ENCODE results near the gene HARS1.

Gene HARS1

DNA sequence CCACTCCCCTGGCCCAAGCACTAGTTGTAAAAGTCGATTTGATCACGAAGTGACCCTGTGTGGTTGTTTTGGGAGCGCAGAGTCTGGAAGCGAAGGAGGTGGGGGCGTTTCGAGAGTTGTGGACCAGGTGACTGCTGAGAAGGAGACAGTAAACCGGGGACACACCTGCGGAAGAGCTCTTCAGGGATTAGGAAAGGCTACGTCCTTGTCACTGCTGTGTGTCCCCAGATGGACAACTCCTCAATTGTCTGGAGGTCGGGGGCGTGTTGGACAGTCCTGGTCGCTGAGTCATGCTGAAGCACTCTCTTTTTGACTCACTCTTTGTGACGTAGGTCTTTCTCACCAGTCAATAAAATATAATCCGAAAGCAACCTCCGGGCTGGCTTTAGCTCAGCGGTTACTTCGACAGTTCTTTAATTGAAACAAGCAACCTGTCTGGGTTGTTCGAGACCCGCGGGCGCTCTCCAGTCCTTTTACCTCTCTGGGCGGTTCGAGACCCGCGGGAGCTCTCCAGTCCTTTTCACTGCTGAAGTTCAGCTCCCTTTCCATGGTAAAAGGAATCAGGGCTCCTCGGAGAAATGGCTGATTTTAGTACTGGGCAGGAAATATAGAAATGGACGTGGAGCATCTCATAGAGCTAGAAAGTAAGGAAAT is 19.9 kb upstream of the HARS1 start:
- TF ChIP-seq TAF1 (IDR thresholded peaks at IDR 0.05; ENCODE audit: borderline replicate concordance, insufficient read depth, low read length) (no peak), FOXP2 (optimal IDR thresholded peaks at IDR 0.05; ENCODE audit: borderline replicate concordance, extremely low read depth, extremely low read length, insufficient read depth) (no peak), SIN3A (IDR thresholded peaks at IDR 0.05; ENCODE audit: borderline replicate concordance, insufficient read depth, low read length) (peak; percentile 88; the same call in 1 of the 2 replicates), POLR2AphosphoS5 (IDR thresholded peaks at IDR 0.05; ENCODE audit: low read depth, low read length) (no peak)
- TF ChIP-seq, protein P1, sequence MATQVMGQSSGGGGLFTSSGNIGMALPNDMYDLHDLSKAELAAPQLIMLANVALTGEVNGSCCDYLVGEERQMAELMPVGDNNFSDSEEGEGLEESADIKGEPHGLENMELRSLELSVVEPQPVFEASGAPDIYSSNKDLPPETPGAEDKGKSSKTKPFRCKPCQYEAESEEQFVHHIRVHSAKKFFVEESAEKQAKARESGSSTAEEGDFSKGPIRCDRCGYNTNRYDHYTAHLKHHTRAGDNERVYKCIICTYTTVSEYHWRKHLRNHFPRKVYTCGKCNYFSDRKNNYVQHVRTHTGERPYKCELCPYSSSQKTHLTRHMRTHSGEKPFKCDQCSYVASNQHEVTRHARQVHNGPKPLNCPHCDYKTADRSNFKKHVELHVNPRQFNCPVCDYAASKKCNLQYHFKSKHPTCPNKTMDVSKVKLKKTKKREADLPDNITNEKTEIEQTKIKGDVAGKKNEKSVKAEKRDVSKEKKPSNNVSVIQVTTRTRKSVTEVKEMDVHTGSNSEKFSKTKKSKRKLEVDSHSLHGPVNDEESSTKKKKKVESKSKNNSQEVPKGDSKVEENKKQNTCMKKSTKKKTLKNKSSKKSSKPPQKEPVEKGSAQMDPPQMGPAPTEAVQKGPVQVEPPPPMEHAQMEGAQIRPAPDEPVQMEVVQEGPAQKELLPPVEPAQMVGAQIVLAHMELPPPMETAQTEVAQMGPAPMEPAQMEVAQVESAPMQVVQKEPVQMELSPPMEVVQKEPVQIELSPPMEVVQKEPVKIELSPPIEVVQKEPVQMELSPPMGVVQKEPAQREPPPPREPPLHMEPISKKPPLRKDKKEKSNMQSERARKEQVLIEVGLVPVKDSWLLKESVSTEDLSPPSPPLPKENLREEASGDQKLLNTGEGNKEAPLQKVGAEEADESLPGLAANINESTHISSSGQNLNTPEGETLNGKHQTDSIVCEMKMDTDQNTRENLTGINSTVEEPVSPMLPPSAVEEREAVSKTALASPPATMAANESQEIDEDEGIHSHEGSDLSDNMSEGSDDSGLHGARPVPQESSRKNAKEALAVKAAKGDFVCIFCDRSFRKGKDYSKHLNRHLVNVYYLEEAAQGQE (IDR thresholded peaks at IDR 0.05; ENCODE audit: insufficient read depth in 1 of 2, low read depth in 2 of 2, low read length in 2 of 2) = peak; percentile 86 to 94

DNA sequence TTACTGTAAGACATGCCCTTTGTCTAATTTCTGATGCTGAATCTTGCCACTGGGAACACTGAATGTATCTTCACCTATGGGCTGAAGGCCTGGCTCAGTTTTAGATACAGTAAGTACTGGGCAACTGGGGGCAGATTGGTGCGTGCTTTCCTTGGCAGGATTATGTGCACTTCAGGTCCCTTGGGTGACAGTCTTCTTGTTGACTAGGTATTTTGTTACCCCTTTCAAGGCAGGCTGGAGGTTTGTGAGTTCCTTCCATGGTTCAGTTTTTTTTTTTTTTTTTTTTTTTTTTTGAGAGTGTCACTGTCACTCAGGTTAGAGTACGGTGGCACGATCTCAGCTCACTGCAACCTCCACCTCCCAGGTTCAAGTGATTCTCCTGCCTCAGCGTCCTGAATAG is 16.6 kb upstream of the HARS1 start:
- TF ChIP-seq POLR2AphosphoS5 (IDR thresholded peaks at IDR 0.05; ENCODE audit: low read depth, low read length) = peak; percentile 44; the same call in 1 of the 2 replicates
- TF ChIP-seq SIN3A (IDR thresholded peaks at IDR 0.05; ENCODE audit: borderline replicate concordance, insufficient read depth, low read length) = no peak

DNA sequence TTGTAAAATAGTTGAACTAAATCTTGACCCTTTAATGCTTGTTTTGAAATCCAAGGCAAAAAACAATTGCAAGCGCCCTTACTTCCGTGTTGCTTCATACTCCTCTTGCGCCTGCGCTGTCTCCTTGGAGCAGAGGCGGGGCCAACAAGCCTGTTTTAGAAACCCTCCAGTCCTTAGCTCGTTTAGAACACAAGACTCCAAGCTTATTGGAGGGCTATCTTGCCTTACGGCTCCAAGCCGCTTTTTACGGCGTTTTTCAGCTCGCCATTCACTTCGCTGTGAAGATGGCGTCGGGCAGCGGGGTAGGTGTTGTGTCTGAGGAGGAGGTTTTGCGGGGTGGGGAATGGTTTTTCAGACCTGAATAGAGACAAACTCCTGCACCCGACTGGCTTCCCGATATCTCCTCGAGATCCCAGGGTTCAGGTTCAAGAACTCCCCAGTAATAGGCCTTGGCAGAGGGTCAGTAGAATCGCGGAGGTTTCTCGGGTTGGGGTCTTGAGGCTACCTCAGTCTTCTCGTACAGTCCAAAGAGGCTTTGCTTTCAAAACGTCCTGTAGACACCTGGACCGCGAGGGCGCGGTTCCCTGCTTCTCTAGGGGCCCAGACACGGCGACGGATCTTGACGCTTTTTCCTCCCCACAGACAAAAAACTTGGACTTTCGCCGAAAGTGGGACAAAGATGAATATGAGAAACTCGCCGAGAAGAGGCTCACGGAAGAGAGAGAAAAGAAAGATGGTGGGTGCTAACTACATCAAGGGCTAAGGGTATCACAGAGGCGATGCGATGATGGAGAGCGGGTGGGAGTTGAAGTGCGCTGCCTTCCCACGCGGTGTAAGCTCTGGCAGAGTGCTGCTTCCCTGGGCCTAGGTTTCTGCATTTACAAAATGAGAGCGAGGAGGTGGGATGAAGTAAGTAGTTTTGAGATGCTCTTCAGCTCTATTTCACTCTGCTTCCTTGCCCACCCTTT is 9.3 kb upstream of the HARS1 start, which contains the start of gene ZMAT2:
Gene ZMAT2 (plus strand): TSS at position 271 of the 968 bp plus-strand sequence. CDS start 14 bp downstream, at position 285.
- peak; percentile 84 for TF ChIP-seq POLR2AphosphoS5 (IDR thresholded peaks at IDR 0.05; ENCODE audit: low read depth, low read length)
- TF ChIP-seq, protein P1 (IDR thresholded peaks at IDR 0.05; ENCODE audit: insufficient read depth in 1 of 2, low read depth in 2 of 2, low read length in 2 of 2) = peak in 1 of 2 experiments; percentile 26; a peak in 1 of 4 replicates
- TF ChIP-seq TAF1 (IDR thresholded peaks at IDR 0.05; ENCODE audit: borderline replicate concordance, insufficient read depth, low read length) = peak; percentile 91; the same call in 1 of the 2 replicates
- no peak for TF ChIP-seq FOXP2 (optimal IDR thresholded peaks at IDR 0.05; ENCODE audit: borderline replicate concordance, extremely low read depth, extremely low read length, insufficient read depth)
- peak; percentile 50; the same call in 1 of the 2 replicates for TF ChIP-seq SIN3A (IDR thresholded peaks at IDR 0.05; ENCODE audit: borderline replicate concordance, insufficient read depth, low read length)

DNA sequence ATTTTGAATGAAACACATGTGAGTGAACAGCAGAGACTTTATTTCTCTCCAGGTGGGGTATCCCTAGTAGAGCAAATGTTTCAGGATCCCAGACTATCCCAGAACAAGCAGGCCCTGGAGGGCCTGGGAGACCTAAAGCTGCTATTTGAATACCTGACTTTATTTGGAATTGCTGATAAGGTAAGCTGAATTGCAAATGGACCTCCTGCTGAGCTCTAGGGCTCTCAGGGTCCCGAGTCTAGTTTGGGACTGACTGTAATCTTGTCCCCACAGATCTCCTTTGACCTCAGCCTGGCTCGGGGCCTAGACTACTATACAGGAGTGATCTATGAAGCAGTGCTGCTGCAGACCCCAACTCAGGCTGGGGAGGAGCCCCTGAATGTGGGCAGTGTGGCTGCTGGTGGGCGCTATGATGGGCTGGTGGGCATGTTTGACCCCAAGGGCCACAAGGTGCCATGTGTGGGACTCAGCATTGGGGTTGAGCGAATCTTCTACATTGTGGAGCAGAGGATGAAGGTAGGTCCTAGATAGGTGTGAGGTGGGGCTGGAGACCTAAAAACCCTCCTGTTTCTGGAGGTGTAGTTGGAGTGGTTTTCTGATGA is 5.8 kb upstream of the HARS1 start:
- TF ChIP-seq POLR2AphosphoS5 (IDR thresholded peaks at IDR 0.05; ENCODE audit: low read depth, low read length) = no peak
- no peak for TF ChIP-seq TAF1 (IDR thresholded peaks at IDR 0.05; ENCODE audit: borderline replicate concordance, insufficient read depth, low read length)
- TF ChIP-seq, protein P1 (IDR thresholded peaks at IDR 0.05; ENCODE audit: insufficient read depth in 1 of 2, low read depth in 2 of 2, low read length in 2 of 2) = no peak
- TF ChIP-seq SIN3A (IDR thresholded peaks at IDR 0.05; ENCODE audit: borderline replicate concordance, insufficient read depth, low read length) = no peak
- TF ChIP-seq FOXP2 (optimal IDR thresholded peaks at IDR 0.05; ENCODE audit: borderline replicate concordance, extremely low read depth, extremely low read length, insufficient read depth) = no peak

DNA sequence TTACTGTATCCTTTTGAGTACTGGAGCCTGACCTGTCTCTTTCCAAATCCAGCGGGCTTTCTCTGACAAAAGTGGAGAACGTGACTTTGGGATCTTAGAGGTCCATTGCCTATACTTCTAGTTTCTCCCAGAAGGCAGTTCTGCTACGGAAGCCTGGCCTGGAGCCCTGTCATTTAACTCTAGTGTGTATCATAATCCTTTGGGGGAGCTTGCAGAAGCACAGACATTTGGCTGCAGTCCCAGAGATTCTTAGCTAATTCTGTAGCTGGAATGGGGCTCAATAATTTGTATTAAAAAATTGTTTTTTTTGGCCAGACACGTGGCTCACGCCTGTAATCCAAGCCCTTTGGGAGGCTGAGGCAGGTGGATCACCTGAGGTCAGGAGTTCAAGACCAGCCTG is 3.1 kb upstream of the HARS1 start:
- no peak for TF ChIP-seq TAF1 (IDR thresholded peaks at IDR 0.05; ENCODE audit: borderline replicate concordance, insufficient read depth, low read length)
- TF ChIP-seq FOXP2 (optimal IDR thresholded peaks at IDR 0.05; ENCODE audit: borderline replicate concordance, extremely low read depth, extremely low read length, insufficient read depth) = no peak
- no peak for TF ChIP-seq SIN3A (IDR thresholded peaks at IDR 0.05; ENCODE audit: borderline replicate concordance, insufficient read depth, low read length)
- TF ChIP-seq, protein P1 (IDR thresholded peaks at IDR 0.05; ENCODE audit: insufficient read depth in 1 of 2, low read depth in 2 of 2, low read length in 2 of 2) = no peak
- no peak for TF ChIP-seq POLR2AphosphoS5 (IDR thresholded peaks at IDR 0.05; ENCODE audit: low read depth, low read length)

All from PFSK-1 (cell line).